HUES48 (cell line): Measurements from ENCODE around the gene MRTFB.

Source experiments
- H3K27ac ChIP-seq: one replicate; pipeline ENCODE4 v1.7.0; 2013; ENCODE audit warnings: low read depth, low read length, inconsistent platforms
- H3K27me3 ChIP-seq: 2 replicates; pipeline ENCODE4 v1.6.1; 2013; ENCODE audit warnings: mild to moderate bottlenecking, low read length; ENCODE audit not compliant: control insufficient read depth, insufficient read depth
- H3K36me3 ChIP-seq: 2 replicates; pipeline ENCODE4 v1.6.1; 2013; ENCODE audit warnings: low read length; ENCODE audit not compliant: control insufficient read depth, insufficient read depth
- H3K4me1 ChIP-seq: 2 replicates; pipeline ENCODE4 v1.6.1; 2013; ENCODE audit warnings: mild to moderate bottlenecking, low read length; ENCODE audit not compliant: control insufficient read depth, insufficient read depth
- H3K4me3 ChIP-seq: 2 replicates; pipeline ENCODE4 v1.5.1; 2013; ENCODE audit warnings: mild to moderate bottlenecking, low read depth, low read length
- H3K9ac ChIP-seq: 2 replicates; pipeline ENCODE4 v1.6.1; 2013; ENCODE audit warnings: mild to moderate bottlenecking, low read depth, low read length, moderate library complexity
- H3K9me3 ChIP-seq: 2 replicates; pipeline ENCODE4 v1.6.1; 2013; ENCODE audit warnings: low read length; ENCODE audit not compliant: control insufficient read depth, insufficient read depth

MRTFB gene

GRCh38 chr16:14092561-14092960 lies 21.4 kb downstream of the MRTFB start:
- no peaks in the 10 kb centered on the region for H3K27me3 ChIP-seq
- no peak overlapping the region for H3K4me3 ChIP-seq
- no peak overlapping the region for H3K27ac ChIP-seq
- peaks cover 29% of the 10 kb centered on the region for H3K4me1 ChIP-seq
- no peak overlapping the region for H3K9ac ChIP-seq
- no peaks in the 10 kb centered on the region for H3K9me3 ChIP-seq
- no peaks in the 10 kb centered on the region for H3K36me3 ChIP-seq

GRCh38 chr16:14095883-14096551 lies 24.9 kb downstream of the MRTFB start:
- Histone ChIP-seq H3K27me3 (no peaks in the 10 kb centered on the region), H3K27ac (no peak overlapping the region), H3K4me1 (peaks cover 24% of the 10 kb centered on the region), H3K4me3 (no peak overlapping the region), H3K36me3 (no peaks in the 10 kb centered on the region), H3K9ac (no peak overlapping the region), H3K9me3 (no peaks in the 10 kb centered on the region)

GRCh38 chr16:14097182-14097959 lies 26.3 kb downstream of the MRTFB start:
- Histone ChIP-seq H3K4me3 (no peak overlapping the region), H3K27ac (no peak overlapping the region), H3K4me1 (peaks cover 30% of the 10 kb centered on the region)

GRCh38 chr16:14098081-14098480 lies 27.0 kb downstream of the MRTFB start:
- Histone ChIP-seq H3K36me3 (no peaks in the 10 kb centered on the region), H3K9me3 (no peaks in the 10 kb centered on the region), H3K27ac (no peak overlapping the region), H3K4me1 (peaks cover 36% of the 10 kb centered on the region), H3K27me3 (no peaks in the 10 kb centered on the region), H3K9ac (no peak overlapping the region), H3K4me3 (no peak overlapping the region)

More at GRCh38 chr16:14097182-14097959, 26.3 kb downstream of the MRTFB start:
- Histone ChIP-seq H3K9me3 (no peaks in the 10 kb centered on the region), H3K27me3 (no peaks in the 10 kb centered on the region), H3K9ac (no peak overlapping the region), H3K36me3 (no peaks in the 10 kb centered on the region)

- H3K9me3 ChIP-seq = no peaks in the 10 kb centered on the region
- H3K27ac ChIP-seq = no peak overlapping the region
- H3K27me3 ChIP-seq = no peaks in the 10 kb centered on the region
- H3K4me1 ChIP-seq = peaks cover 22% of the 10 kb centered on the region; the same call in 1 of the 2 replicates
- H3K9ac ChIP-seq = no peak overlapping the region
- no peak overlapping the region for H3K4me3 ChIP-seq
- no peaks in the 10 kb centered on the region for H3K36me3 ChIP-seq
These were observed 29.7 kb downstream of the MRTFB start for GRCh38 chr16:14100825-14101224.

GRCh38 chr16:14101415-14101814 lies 30.3 kb downstream of the MRTFB start:
- Histone ChIP-seq H3K9me3 (no peaks in the 10 kb centered on the region), H3K9ac (no peak overlapping the region), H3K27ac (no peak overlapping the region), H3K27me3 (no peaks in the 10 kb centered on the region), H3K4me3 (no peak overlapping the region), H3K36me3 (no peaks in the 10 kb centered on the region), H3K4me1 (peaks cover 18% of the 10 kb centered on the region; the same call in 1 of the 2 replicates)

GRCh38 chr16:14102925-14103720 lies 32.0 kb downstream of the MRTFB start:
- H3K4me1 ChIP-seq = peaks cover 18% of the 10 kb centered on the region; the same call in 1 of the 2 replicates
- H3K27ac ChIP-seq = no peak overlapping the region
- no peaks in the 10 kb centered on the region for H3K36me3 ChIP-seq
- H3K9ac ChIP-seq = no peak overlapping the region
- no peaks in the 10 kb centered on the region for H3K9me3 ChIP-seq
- H3K27me3 ChIP-seq = no peaks in the 10 kb centered on the region
- no peak overlapping the region for H3K4me3 ChIP-seq

- H3K27me3 ChIP-seq = no peaks in the 10 kb centered on the region
- H3K4me1 ChIP-seq = peaks cover 15% of the 10 kb centered on the region; the same call in 1 of the 2 replicates
- no peak overlapping the region for H3K9ac ChIP-seq
- H3K4me3 ChIP-seq = no peak overlapping the region
- H3K36me3 ChIP-seq = no peaks in the 10 kb centered on the region
- no peaks in the 10 kb centered on the region for H3K9me3 ChIP-seq
- no peak overlapping the region for H3K27ac ChIP-seq
These were observed 32.9 kb downstream of the MRTFB start for GRCh38 chr16:14104066-14104465.

GRCh38 chr16:14105760-14106375 lies 34.7 kb downstream of the MRTFB start:
- Histone ChIP-seq H3K27ac (no peak overlapping the region), H3K36me3 (no peaks in the 10 kb centered on the region), H3K4me1 (peaks cover 23% of the 10 kb centered on the region), H3K4me3 (no peak overlapping the region), H3K27me3 (no peaks in the 10 kb centered on the region), H3K9ac (no peak overlapping the region), H3K9me3 (no peaks in the 10 kb centered on the region)

GRCh38 chr16:14106457-14106856 lies 35.3 kb downstream of the MRTFB start:
- Histone ChIP-seq H3K4me1 (peaks cover 24% of the 10 kb centered on the region), H3K36me3 (no peaks in the 10 kb centered on the region), H3K9ac (no peak overlapping the region), H3K27me3 (no peaks in the 10 kb centered on the region), H3K4me3 (no peak overlapping the region), H3K9me3 (no peaks in the 10 kb centered on the region), H3K27ac (no peak overlapping the region)
